RWPE2 (cell line): ENCODE measurements around the gene DPH6.
"Not testable (repeated sequence)": the region's sequence is repeated elsewhere in the genome, so short reads cannot be mapped to it uniquely, and the experiment has no call there.

ENCODE experiments used
- ATAC-seq: fragments of 200-7000 bp; cut with Tn5 transposase; 3 replicates; pipeline ENCODE4 v1.9.1; 2021; ENCODE audit warnings: low read depth
- DNase-seq: peaks from one replicate; pipeline ENCODE4 v3.0.0-alpha.2; 2020; ENCODE audit warnings: low spot score
- H3K27ac ChIP-seq: fragments of 450-650 bp; 2 replicates; pipeline ENCODE4 v1.5.1; 2017; ENCODE audit warnings: mild to moderate bottlenecking; ENCODE audit not compliant: poor library complexity, severe bottlenecking
- H3K27me3 ChIP-seq: fragments of 250-450 bp; sonication (Bioruptor Pico); 2 replicates; pipeline ENCODE4 v1.5.1; 2021; ENCODE audit warnings: mild to moderate bottlenecking, moderate library complexity; ENCODE audit not compliant: insufficient read depth, poor library complexity, severe bottlenecking
- H3K36me3 ChIP-seq: fragments of 250-450 bp; sonication (Bioruptor Pico); 2 replicates; pipeline ENCODE4 v1.5.1; 2020; ENCODE audit warnings: low read depth, mild to moderate bottlenecking, moderate library complexity
- H3K4me1 ChIP-seq: fragments of 250-450 bp; sonication (Bioruptor Pico); 2 replicates; pipeline ENCODE4 v1.5.1; 2021; ENCODE audit warnings: mild to moderate bottlenecking, moderate library complexity; ENCODE audit not compliant: insufficient read depth, poor library complexity, severe bottlenecking
- H3K4me3 ChIP-seq: fragments of 250-450 bp; sonication (Bioruptor Pico); 2 replicates; pipeline ENCODE4 v1.5.1; 2021; ENCODE audit warnings: mild to moderate bottlenecking, moderate library complexity; ENCODE audit not compliant: severe bottlenecking
- H3K9me3 ChIP-seq: fragments of 250-450 bp; sonication (Bioruptor Pico); 2 replicates; pipeline ENCODE4 v1.5.1; 2021; ENCODE audit warnings: mild to moderate bottlenecking, moderate library complexity; ENCODE audit not compliant: severe bottlenecking
- TF ChIP-seq, protein P1 (sequence below): fragments of 450-650 bp; IDR thresholded peaks from one replicate; pipeline ENCODE4 v1.5.1; 2017; ENCODE audit warnings: mild to moderate bottlenecking, moderate library complexity; ENCODE audit not compliant: poor library complexity, severe bottlenecking

Gene DPH6

DNA sequence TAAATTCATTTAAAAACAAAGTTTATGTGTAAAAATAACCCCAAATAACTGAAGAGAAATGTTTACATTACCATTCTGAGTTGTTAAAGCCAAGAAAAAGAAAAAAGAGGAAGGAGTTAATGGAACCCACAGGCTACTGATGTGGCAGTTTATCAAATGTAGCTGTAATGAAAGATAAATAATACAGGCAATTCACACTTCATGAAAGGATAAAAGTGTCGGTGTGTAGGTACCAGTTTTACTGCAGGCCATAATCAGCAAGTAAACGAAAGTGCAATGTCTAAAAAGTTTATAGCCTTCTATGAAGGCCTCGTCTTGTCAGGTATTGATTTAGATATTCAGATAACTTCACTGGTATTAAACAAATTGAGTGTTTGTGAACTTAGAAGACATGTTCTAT lies 164.6 kb downstream of the DPH6 start:
- peaks cover 6% of the 10 kb centered on the region; the same call in 1 of the 2 replicates for H3K36me3 ChIP-seq
- H3K4me1 ChIP-seq = no peaks in the 10 kb centered on the region
- no peak for ATAC-seq
- H3K4me3 ChIP-seq = no peak overlapping the region
- DNase-seq = no peak
- H3K27me3 ChIP-seq = no peaks in the 10 kb centered on the region
- H3K9me3 ChIP-seq = no peaks in the 10 kb centered on the region
- no peak overlapping the region for H3K27ac ChIP-seq
- TF ChIP-seq, protein P1, sequence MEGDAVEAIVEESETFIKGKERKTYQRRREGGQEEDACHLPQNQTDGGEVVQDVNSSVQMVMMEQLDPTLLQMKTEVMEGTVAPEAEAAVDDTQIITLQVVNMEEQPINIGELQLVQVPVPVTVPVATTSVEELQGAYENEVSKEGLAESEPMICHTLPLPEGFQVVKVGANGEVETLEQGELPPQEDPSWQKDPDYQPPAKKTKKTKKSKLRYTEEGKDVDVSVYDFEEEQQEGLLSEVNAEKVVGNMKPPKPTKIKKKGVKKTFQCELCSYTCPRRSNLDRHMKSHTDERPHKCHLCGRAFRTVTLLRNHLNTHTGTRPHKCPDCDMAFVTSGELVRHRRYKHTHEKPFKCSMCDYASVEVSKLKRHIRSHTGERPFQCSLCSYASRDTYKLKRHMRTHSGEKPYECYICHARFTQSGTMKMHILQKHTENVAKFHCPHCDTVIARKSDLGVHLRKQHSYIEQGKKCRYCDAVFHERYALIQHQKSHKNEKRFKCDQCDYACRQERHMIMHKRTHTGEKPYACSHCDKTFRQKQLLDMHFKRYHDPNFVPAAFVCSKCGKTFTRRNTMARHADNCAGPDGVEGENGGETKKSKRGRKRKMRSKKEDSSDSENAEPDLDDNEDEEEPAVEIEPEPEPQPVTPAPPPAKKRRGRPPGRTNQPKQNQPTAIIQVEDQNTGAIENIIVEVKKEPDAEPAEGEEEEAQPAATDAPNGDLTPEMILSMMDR = no peak

DNA sequence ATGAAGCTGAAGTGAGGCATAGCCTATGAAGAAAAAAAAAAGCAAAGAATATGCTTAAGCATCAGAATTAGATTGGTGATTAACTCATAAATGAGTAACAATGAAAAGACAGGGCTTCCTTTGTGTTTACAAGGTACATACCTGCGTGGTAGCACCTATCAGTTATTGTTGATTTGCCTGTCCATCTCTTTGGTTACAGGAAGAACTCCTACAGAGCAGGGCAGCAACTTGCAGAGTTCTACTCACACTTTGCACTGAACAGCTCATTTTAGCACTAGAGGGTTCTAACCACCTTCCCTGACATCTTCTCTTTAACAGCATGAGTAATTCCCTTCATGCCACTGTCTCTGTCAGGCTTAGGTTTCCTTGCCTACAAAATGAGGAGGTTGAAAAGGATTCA lies 166.0 kb downstream of the DPH6 start:
- Histone ChIP-seq H3K27me3 (no peaks in the 10 kb centered on the region), H3K36me3 (peaks cover 6% of the 10 kb centered on the region; the same call in 1 of the 2 replicates), H3K27ac (no peak overlapping the region), H3K4me3 (no peak overlapping the region), H3K9me3 (no peaks in the 10 kb centered on the region), H3K4me1 (no peaks in the 10 kb centered on the region)
- TF ChIP-seq, protein P1 = no peak
- DNase-seq = no peak
- peak; percentile 57 for ATAC-seq

DNA sequence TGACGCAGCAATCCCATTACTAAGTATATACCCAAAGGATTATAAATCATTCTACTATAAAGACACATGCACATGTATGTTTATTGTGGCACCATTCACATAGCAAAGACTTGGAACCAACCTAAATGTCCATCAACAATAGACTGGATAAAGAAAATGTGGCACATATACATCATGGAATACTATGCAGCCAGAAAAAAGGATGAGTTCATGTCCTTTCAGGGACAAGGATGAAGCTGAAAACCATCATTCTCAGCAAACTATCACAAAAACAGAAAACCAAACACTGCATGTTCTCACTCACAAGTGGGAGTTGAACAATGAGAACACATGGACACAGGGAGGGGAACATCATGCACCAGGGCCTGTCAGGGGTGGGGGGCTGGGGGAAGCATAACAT lies 167.5 kb downstream of the DPH6 start:
- DNase-seq, H3K27ac ChIP-seq, H3K9me3 ChIP-seq, ATAC-seq, H3K36me3 ChIP-seq, H3K27me3 ChIP-seq, H3K4me3 ChIP-seq, H3K4me1 ChIP-seq: not testable (repeated sequence)

DNA sequence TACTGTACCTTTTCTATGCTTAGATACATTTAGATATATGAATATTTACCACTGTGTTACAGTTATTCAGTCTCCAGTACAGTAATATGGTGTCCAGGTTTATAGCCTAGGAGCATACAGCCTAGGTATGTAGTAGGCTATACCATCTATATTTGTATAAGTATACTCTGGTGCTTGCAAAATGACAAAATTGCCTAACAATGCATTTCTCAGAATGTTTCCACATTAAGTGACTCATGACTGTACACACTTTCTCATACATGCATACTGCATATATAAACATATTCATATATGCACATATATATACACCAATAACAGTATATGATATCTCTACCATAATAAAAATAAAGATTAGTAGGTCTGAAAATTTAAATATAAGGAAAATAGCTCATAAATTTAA lies 169.3 kb downstream of the DPH6 start:
- TF ChIP-seq, protein P1 = no peak
- Histone ChIP-seq H3K4me3 (no peak overlapping the region), H3K9me3 (no peaks in the 10 kb centered on the region), H3K27me3 (no peaks in the 10 kb centered on the region), H3K4me1 (no peaks in the 10 kb centered on the region), H3K36me3 (peaks cover 13% of the 10 kb centered on the region; the same call in 1 of the 2 replicates), H3K27ac (no peak overlapping the region)
- peak; percentile 70 for ATAC-seq
- no peak for DNase-seq

DNA sequence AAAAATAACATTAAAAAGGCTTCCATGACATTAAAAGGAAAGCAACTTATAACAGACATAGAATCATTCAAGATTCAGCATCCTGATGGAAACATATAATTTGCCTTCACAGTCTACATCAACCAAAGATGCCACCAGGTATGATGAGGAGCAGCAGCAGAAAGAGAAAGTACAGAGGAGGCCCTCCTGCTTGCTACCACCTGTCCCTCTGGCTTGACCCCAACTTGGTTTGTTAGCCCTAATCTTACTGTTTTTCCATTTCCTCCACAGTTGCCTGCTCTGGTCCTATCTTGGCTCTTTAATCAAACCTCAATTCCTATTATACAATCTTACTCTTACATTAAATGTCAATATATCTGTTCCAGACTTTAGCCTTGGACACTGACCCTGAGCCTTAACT lies 171.3 kb downstream of the DPH6 start:
- TF ChIP-seq, protein P1 = no peak
- Histone ChIP-seq H3K4me3 (no peak overlapping the region), H3K27me3 (no peaks in the 10 kb centered on the region), H3K27ac (no peak overlapping the region), H3K36me3 (peaks cover 13% of the 10 kb centered on the region; the same call in 1 of the 2 replicates), H3K4me1 (no peaks in the 10 kb centered on the region), H3K9me3 (no peaks in the 10 kb centered on the region)
- ATAC-seq (no peak), DNase-seq (no peak)
